Measurements from ENCODE around the gene TMEM120B. TPM values are rescaled to one million over a fixed set of nuclear protein-coding genes. Genes with fewer than 3 reads are reported as not detected.
"Not testable (repeated sequence)": the region's sequence is repeated elsewhere in the genome, so short reads cannot be mapped to it uniquely, and the experiment has no call there.

The TMEM120B gene
- total RNA-seq, 1 donor from 2014 or later, result 18.3 TPM

DNA sequence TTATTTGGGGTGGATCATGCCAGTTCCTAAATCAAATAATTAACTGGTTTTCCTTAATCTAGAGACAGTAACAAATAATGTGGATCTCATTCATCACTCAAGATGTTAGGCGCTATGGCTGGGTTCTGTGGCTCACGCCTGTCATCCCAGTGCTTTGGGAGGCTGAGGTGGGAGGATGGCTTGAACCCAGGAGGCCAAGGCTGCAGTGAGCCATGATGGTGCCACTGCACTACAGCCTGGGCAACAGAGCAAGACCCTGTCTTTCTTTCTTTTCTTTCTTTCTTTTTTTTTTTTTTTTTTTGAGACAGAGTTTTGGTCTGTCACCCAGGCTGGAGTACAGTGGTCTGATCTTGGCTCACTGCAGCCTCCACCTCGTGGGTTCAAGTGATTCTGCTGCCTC is 19.8 kb upstream of the TMEM120B start:
- H3K4me1 Mint-ChIP-seq (ENCODE audit: low read depth); H3K9me3 Mint-ChIP-seq; H3K4me3 Mint-ChIP-seq; intact Hi-C loops (cut with micrococcal nuclease); H3K27ac Mint-ChIP-seq; DNase-seq (ENCODE audit: low spot score); H3K36me3 Mint-ChIP-seq (ENCODE audit: low read depth); H3K27me3 Mint-ChIP-seq (ENCODE audit: insufficient read depth): not testable (repeated sequence)

DNA sequence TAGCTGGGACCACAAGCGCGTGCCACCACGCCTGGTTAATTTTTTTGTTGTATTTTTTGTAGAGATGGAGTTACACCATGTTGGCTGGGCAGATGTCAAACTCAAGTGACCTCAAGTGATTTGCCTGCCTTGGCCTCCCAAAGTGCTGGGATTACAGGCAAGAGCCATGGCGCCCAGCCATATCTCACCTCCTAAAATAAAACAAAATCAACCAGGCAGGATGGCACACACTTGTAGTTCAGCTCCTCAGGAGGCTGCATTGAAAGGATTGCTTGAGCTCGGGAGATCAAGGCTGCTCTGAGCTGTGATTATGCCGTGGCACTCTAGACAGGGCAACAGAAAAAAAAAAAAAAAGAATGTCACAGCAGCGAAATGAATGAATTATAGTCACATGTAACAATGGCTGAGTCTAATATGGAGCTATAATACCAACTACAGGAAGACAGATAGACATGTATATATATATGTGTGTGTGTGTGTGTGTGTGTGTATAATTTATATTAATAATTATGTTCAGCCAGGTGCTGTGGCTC is 19.3 kb upstream of the TMEM120B start:
- Mint-ChIP-seq H3K27ac (no peak overlapping the region), H3K9me3 (no peaks in the 10 kb centered on the region), H3K36me3 (ENCODE audit: low read depth) (no peaks in the 10 kb centered on the region), H3K4me3 (no peak overlapping the region), H3K27me3 (ENCODE audit: insufficient read depth) (peaks cover 7% of the 10 kb centered on the region), H3K4me1 (ENCODE audit: low read depth) (peaks cover 5% of the 10 kb centered on the region)
- intact Hi-C loops (cut with micrococcal nuclease), result no loop called here
- no peak for DNase-seq (ENCODE audit: low spot score)

DNA sequence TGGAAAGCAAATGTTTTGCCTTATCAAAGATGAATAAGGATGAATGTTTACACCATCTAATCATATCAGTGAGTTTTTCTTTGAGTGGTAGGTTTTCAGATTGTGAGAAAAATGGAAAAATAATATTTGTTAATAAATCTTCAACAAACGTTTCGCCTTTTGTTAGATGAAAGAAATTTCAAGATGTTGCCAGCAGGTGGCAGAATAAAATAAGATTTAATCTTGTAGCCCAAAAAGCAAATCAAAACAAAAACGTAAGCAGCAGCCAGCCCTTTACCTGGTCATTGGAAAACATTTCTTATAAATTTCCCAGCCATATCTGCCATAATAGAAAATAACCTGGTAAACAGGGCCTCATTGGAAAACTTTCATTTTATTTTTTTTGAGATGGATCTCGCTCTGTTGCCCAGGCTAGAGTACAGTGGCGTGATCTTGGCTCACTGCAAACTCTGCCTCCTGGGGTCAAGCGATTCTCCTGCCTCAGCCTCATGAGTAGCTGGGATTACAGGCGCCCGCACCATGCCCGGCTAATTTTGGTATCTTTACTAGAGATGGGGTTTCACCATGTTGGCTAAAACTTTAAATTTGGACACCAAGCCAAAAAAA is 15.4 kb upstream of the TMEM120B start:
- intact Hi-C loops (cut with micrococcal nuclease), result loop anchor here (1.0 kb wide), 4 partner anchors 76 to 191 kb away; partner anchors contain the start of gene PSMD9

DNA sequence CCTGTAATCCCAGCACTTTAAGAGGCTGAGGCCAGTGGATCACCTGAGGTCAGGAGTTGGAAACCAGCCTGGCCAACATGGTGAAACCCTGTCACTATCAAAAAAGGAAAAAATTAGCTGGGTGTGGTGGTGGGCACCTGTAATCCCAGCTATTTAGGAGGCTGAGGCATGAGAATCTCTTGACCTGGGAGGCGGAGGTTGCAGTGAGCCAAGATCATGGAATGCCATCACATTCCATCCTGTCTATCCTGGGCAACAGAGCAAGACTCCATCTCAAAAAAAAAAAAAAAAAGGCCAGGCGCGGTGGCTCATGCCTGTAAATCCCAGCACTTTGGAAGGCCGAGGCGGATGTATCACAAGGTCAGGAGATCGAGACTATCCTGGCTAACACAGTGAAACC is 14.7 kb upstream of the TMEM120B start:
- not testable (repeated sequence) for H3K4me3 Mint-ChIP-seq; H3K4me1 Mint-ChIP-seq (ENCODE audit: low read depth); H3K27ac Mint-ChIP-seq; H3K9me3 Mint-ChIP-seq; DNase-seq (ENCODE audit: low spot score); H3K36me3 Mint-ChIP-seq (ENCODE audit: low read depth)
- intact Hi-C loops (cut with micrococcal nuclease), result loop anchor here (1.0 kb wide), 4 partner anchors 75 to 190 kb away; partner anchors contain the start of gene PSMD9
- H3K27me3 Mint-ChIP-seq (ENCODE audit: insufficient read depth), result peaks cover 10% of the 10 kb centered on the region

More for the DNA sequence above, 15.4 kb upstream of the TMEM120B start:
- Mint-ChIP-seq H3K4me3 (no peak overlapping the region), H3K27me3 (ENCODE audit: insufficient read depth) (peaks cover 10% of the 10 kb centered on the region), H3K9me3 (no peaks in the 10 kb centered on the region), H3K4me1 (ENCODE audit: low read depth) (no peaks in the 10 kb centered on the region), H3K27ac (no peak overlapping the region), H3K36me3 (ENCODE audit: low read depth) (no peaks in the 10 kb centered on the region)
- peak; percentile 24 for DNase-seq (ENCODE audit: low spot score)

DNA sequence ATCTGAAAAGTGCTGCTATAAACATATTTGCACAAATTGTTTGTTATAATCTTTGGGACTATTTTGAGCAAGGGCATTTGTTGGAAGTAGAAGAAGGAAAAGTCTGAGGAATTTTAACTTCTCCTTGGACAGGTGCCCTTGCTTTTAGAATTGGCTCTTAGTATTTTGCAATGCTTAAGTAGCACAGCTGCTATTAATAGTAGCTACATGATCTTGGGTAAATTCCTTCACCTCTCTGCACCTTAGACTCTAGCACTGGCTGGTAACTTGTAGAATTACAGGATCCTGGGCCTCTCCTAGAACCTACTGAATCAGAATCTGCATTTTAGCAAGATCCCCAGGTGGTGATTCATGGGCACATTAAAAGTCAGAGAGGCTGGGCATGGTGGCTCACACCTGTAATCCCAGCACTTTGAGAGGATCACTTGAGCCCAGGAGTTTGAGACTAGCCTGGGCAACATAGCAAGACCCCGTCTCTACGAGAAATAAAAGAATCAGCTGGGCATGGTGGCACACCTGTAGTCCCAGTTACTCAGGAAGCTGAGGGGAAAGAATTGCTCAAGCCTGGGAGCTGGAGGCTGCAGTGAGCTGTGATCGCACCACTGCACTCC is 10.8 kb upstream of the TMEM120B start:
- Mint-ChIP-seq H3K27ac (no peak overlapping the region), H3K4me3 (no peak overlapping the region), H3K27me3 (ENCODE audit: insufficient read depth) (peaks cover 16% of the 10 kb centered on the region), H3K4me1 (ENCODE audit: low read depth) (no peaks in the 10 kb centered on the region), H3K9me3 (no peaks in the 10 kb centered on the region), H3K36me3 (ENCODE audit: low read depth) (no peaks in the 10 kb centered on the region)
- DNase-seq (ENCODE audit: low spot score), result no peak
- intact Hi-C loops (cut with micrococcal nuclease), result no loop called here

DNA sequence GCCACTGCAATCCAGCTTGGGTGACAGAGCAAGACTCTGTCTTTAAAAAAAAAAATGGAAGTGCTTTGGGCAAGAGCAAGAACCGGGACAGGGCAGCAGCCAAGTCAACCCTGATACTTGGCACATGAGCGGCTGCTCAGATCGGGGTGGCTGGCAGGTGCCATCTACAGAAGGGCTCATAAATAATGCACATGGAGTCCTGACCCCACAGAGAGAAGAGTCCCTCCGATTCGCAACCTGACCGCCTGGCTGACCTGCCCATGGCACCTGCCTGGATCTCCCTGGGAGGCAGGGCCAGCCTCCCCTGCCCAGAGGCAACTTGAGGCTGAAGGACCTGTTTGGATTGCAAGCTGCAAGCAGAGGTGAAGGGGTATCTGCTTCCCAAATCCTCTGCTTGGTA is 9.6 kb upstream of the TMEM120B start:
- DNase-seq (ENCODE audit: low spot score), result no peak
- intact Hi-C loops (cut with micrococcal nuclease), result no loop called here
- no peaks in the 10 kb centered on the region for H3K4me1 Mint-ChIP-seq (ENCODE audit: low read depth)
- H3K36me3 Mint-ChIP-seq (ENCODE audit: low read depth), result no peaks in the 10 kb centered on the region
- no peaks in the 10 kb centered on the region for H3K9me3 Mint-ChIP-seq
- H3K4me3 Mint-ChIP-seq, result no peak overlapping the region
- no peak overlapping the region for H3K27ac Mint-ChIP-seq
- peaks cover 16% of the 10 kb centered on the region for H3K27me3 Mint-ChIP-seq (ENCODE audit: insufficient read depth)

DNA sequence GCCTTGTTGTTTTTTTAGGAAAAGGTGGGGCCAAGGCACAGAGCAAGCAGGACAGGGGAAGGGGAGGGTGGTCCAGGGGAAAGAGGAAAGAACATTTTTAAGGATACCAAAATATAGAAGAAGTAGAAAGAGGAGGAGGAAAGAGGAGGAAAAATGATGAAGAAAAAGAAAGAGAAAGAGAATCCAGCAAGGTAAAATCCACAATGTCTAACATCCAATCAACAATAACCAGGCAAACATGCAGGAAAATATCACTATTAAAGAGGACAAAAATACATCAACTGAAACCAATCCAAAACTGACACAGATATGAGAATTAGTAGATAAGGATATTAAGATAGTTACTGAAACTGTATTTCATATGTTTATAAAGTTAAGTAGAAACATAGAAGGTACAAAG is 7.0 kb upstream of the TMEM120B start:
- no peaks in the 10 kb centered on the region for H3K9me3 Mint-ChIP-seq
- H3K27ac Mint-ChIP-seq, result no peak overlapping the region
- no peak overlapping the region for H3K4me3 Mint-ChIP-seq
- DNase-seq (ENCODE audit: low spot score), result no peak
- H3K4me1 Mint-ChIP-seq (ENCODE audit: low read depth), result no peaks in the 10 kb centered on the region
- peaks cover 15% of the 10 kb centered on the region for H3K27me3 Mint-ChIP-seq (ENCODE audit: insufficient read depth)
- intact Hi-C loops (cut with micrococcal nuclease), result no loop called here
- H3K36me3 Mint-ChIP-seq (ENCODE audit: low read depth), result no peaks in the 10 kb centered on the region

DNA sequence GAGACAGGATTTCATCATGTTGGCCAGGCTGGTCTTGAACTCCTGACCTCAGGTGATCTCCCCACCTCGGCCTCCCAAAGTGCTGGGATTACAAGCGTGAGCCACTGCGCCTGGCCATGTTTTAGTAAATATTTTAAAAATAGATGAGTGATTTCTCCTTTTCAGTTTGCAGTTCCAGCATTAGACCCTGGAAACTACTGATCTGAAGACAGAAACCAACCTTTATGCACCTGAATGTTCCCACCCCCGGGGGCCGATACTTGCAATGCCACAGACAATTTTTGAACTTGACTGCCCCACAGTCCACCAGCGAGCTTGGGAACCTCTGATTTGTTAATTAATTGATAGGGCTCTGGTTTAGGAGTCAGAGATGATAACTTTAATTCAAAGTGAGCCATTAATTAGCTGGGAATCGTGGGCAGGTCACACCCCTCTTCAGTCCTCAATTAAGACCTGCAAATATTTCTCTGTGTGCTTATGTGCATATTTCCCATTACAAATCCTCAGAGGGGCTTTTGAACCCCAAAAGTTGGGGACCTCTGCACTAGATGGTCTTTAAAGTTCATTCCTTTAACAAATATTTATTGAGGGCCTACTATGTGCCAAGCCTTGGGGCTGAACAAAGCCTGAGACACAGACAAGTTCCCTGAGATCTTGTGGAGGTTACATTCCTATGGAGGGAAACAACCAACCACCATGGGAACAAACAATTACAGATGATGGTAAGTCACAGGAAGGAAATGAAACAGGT is 4.1 kb upstream of the TMEM120B start:
- Mint-ChIP-seq H3K36me3 (ENCODE audit: low read depth) (no peaks in the 10 kb centered on the region), H3K9me3 (no peaks in the 10 kb centered on the region), H3K27ac (no peak overlapping the region), H3K4me3 (no peak overlapping the region), H3K4me1 (ENCODE audit: low read depth) (peaks cover 11% of the 10 kb centered on the region), H3K27me3 (ENCODE audit: insufficient read depth) (peaks cover 14% of the 10 kb centered on the region)
- intact Hi-C loops (cut with micrococcal nuclease), result no loop called here
- DNase-seq (ENCODE audit: low spot score), result no peak

DNA sequence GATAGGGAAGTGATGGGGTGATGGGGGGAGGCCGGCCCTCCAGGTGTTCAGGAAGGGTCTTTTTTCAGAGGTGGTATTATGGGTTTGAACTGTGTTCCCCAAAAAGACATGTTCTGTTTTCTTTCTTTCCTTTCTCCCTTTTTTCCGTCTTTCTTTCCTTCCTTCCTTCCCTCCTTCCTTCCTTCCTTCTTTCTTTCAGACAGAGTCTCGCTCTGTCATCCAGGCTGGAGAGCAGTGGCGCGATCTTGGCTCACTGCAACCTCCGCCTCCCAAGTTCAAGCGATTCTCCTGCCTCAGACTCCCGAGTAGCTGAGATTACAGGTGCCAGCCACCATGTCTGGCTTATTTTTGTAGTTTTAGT is 3.5 kb upstream of the TMEM120B start:
- H3K27ac Mint-ChIP-seq; H3K4me3 Mint-ChIP-seq; intact Hi-C loops (cut with micrococcal nuclease); DNase-seq (ENCODE audit: low spot score); H3K9me3 Mint-ChIP-seq; H3K36me3 Mint-ChIP-seq (ENCODE audit: low read depth): not testable (repeated sequence)
- peaks cover 14% of the 10 kb centered on the region for H3K27me3 Mint-ChIP-seq (ENCODE audit: insufficient read depth)
- H3K4me1 Mint-ChIP-seq (ENCODE audit: low read depth), result peaks cover 17% of the 10 kb centered on the region

DNA sequence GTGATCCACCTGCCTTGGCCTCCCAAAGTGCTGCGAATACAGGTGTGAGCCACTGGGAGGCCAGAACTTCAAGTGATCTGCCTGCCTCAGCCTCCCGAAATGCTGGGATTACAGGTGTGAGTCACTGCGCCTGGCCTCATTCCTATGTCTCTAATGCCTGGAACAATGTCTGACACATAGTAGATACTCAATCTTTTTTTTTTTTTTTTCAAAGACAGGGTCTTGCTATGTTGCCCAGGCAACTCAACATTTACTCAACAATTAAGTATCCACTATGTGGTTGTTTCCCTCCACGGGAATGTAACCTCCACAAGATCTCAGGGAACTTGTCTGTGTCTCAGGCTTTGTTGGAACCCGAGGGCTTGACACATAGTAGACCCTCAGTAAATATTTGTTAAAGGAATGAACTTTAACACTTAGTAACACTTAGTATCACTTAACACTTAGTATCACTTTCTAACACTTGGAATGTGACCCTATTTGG is 3.0 kb upstream of the TMEM120B start:
- intact Hi-C loops (cut with micrococcal nuclease), result no loop called here
- Mint-ChIP-seq H3K9me3 (no peaks in the 10 kb centered on the region), H3K36me3 (ENCODE audit: low read depth) (no peaks in the 10 kb centered on the region), H3K4me3 (no peak overlapping the region), H3K27me3 (ENCODE audit: insufficient read depth) (peaks cover 14% of the 10 kb centered on the region), H3K4me1 (ENCODE audit: low read depth) (peaks cover 18% of the 10 kb centered on the region), H3K27ac (no peak overlapping the region)
- DNase-seq (ENCODE audit: low spot score), result no peak

DNA sequence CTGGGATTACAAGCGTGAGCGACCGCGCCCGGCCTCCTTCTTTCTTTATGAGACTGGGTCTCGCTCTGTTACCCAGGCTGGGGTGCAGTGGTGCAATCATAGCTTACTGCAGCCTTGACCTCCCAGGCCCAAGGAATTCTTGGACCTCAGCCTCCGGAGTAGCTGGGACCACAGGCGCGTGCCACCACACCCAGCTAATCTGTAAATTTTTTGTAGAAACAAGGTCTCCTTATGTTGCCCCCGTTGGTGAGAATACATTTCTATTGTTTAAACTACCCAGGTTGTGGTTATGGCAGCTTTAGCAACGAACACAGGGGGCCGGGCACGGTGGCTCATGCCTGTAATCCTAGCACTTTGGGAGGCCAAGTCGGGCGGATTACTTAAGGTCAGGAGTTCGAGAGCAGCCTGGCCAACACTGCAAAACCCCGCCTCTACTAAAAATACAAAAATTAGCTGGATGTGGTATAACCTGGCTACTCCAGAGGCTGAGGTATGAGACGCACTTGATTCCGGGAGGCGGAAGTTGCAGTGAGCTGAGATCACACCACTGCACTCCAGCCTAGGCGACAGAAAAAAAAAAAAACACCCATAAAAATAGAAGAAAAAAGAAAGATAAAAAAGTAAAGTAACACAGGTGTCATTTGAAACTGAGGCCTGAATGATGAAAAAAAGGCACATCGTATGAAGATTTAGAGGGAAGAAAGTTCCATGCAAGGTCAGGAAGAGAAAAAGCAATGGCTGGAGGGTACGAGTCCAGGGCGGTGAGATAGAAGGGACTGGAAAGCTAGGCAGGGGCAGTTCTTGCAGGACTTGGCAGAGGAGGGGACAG is 977 bp upstream of the TMEM120B start:
- Mint-ChIP-seq H3K36me3 (ENCODE audit: low read depth) (peaks cover 5% of the 10 kb centered on the region), H3K27ac (peak overlapping the region; percentile 91), H3K9me3 (no peaks in the 10 kb centered on the region), H3K27me3 (ENCODE audit: insufficient read depth) (peaks cover 4% of the 10 kb centered on the region), H3K4me1 (ENCODE audit: low read depth) (peaks cover 28% of the 10 kb centered on the region), H3K4me3 (peak overlapping the region; percentile 97)
- intact Hi-C loops (cut with micrococcal nuclease), result loop anchor here (1.0 kb wide), 7 partner anchors 24 to 177 kb away; partner anchors contain the start of genes ORAI1 and PSMD9
- DNase-seq (ENCODE audit: low spot score), result peak; percentile 6

DNA sequence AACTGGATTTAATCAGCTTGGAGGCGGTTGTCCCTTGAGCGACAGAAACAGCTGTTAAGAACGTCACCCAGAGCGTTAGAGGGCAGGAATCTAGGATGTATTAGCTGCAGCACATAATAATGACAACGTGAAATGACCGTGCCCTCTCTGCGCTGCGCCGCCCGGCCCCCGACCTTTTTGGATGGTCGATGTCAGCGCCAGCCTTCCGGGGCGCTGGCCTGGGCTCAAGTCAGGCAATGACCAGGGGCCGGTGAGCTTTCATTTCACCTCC is 427 bp upstream of the TMEM120B start:
- Mint-ChIP-seq H3K4me1 (ENCODE audit: low read depth) (peaks cover 28% of the 10 kb centered on the region), H3K9me3 (no peaks in the 10 kb centered on the region), H3K27ac (peak overlapping the region; percentile 91), H3K36me3 (ENCODE audit: low read depth) (peaks cover 5% of the 10 kb centered on the region), H3K27me3 (ENCODE audit: insufficient read depth) (peaks cover 4% of the 10 kb centered on the region), H3K4me3 (peak overlapping the region; percentile 97)
- peak; percentile 8 for DNase-seq (ENCODE audit: low spot score)
- intact Hi-C loops (cut with micrococcal nuclease), result loop anchor here (1.0 kb wide), 7 partner anchors 25 to 176 kb away; partner anchors contain the start of genes ORAI1 and PSMD9

All from activated T-helper 1 cell treated with anti-CD3 and anti-CD28 coated beads, Interleukin-12 subunit alpha, Interleukin-12 subunit beta, Interleukin-2, Interleukin-4 antibody, amounts not matched to agents 30 ng/mL and 10 ng/mL and 1 ng/mL, durations not matched to agents 14 hours and 24 hours and 36 hours (primary cell).